Measurements from ENCODE around the gene AIFM2. TPM values are rescaled to one million over a fixed set of nuclear protein-coding genes. Genes with fewer than 3 reads are reported as not detected.
"Not testable (repeated sequence)": the region's sequence is repeated elsewhere in the genome, so short reads cannot be mapped to it uniquely, and the experiment has no call there.

The AIFM2 gene
- total RNA-seq, 8 experiments from 2014 or later = 1.5 to 9.6 (median 4.2) TPM

DNA sequence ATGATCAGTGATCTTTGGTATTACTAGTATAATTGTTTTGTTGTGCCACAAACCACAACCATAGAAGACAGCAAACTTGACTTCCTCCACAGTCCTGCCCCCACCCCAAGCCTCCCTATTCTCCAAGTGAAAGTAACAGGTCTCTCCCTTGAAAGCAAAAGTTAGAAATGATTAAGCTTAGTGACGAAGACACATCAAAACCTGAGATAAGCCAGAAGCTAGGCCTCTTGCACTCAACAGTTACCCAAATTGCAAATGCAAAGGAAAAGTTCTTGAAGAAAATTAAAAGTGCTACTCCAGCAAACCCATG lies 30.2 kb upstream of the AIFM2 start:
- H3K4me3 ChIP-seq = no peak overlapping the region
- H3K4me1 ChIP-seq (replicated peaks in 1 of 2) = no peaks in the 10 kb centered on the region
- in situ Hi-C loops (cut with MboI; ENCODE audit: low pct_unique_long_range_greater_than_20kb in 2 of 9, low sequenced_read_pairs in 9 of 9, unreplicated experiment in 9 of 9) = no loop called here
- 50 to 100% (median 86%) methylated on average over 1 of the region's 1 CpG; no CpG with 5 or more reads in 3 of the 10 experiments for WGBS, 10 experiments
- no peak for ATAC-seq (replicated peaks in 6 of 8)
- no peak overlapping the region for H3K27ac ChIP-seq

DNA sequence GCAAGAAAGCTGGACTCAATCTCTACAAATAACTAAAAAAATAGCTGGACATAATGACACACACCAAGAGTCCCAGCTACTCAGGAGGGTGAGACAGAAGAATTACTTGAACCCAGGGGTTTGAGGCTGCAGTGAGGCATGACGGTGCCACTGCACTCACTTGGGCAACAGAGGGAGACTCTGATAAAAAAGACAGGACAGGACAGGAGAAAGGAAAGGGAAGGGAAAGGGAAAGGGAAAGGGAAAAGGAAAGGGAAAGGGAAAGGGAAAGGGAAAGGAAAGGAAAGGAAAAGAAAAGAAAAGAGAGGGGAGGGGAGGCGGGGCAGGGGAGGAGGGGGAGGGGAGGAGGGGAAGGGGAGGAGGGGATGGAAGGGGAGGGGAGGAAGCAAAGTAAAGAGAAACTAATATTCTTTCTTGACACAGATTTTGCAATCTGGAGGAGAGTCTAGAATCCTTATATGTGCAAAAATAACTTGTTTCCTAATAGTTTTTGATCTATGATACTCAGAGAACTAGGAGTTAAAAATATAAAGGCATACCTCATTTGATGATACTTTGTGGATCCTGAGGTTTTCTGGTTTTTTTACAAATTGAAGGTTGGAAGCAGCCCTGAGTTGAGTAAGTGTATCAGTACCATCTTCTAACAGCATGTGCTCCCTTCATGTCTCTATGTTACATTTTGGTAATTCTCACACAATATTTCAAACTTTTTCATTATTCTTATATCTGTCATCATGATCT lies 29.7 kb upstream of the AIFM2 start:
- in situ Hi-C loops (cut with MboI; ENCODE audit: low pct_unique_long_range_greater_than_20kb in 2 of 9, low sequenced_read_pairs in 9 of 9, unreplicated experiment in 9 of 9) = no loop called here
- H3K4me3 ChIP-seq = no peak overlapping the region
- no peak overlapping the region for H3K27ac ChIP-seq
- no peak for ATAC-seq (replicated peaks in 6 of 8)
- H3K4me1 ChIP-seq (replicated peaks in 1 of 2) = no peaks in the 10 kb centered on the region
- 71 to 100% (median 92%) methylated on average over 1 of the region's 2 CpGs; no CpG with 5 or more reads in 6 of the 10 experiments for WGBS, 10 experiments

DNA sequence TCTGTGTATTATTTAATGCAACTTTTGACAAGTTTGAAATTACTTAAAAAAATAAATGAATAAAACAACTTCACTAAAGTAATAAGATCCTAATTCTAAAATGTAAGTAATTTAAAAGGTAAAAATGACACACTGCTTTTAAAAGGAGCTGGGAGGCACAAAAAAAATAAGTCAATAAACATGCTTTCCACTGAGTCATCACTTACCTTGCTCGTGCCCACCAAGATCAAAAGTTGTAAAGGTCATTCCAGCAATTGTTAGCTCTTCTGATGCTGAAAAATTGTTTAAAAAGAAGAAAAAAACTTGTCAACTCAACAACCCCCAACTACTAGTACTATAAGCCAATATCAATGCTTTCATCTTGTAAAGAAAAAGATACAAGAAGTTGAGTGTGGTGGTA lies 28.2 kb upstream of the AIFM2 start:
- ATAC-seq (replicated peaks in 6 of 8) = no peak
- no peaks in the 10 kb centered on the region for H3K4me1 ChIP-seq (replicated peaks in 1 of 2)
- H3K27ac ChIP-seq = no peak overlapping the region
- no peak overlapping the region for H3K4me3 ChIP-seq
- WGBS, 10 experiments = 45 to 100% (median 86%) methylated on average over 1 of the region's 1 CpG; no CpG with 5 or more reads in 3 of the 10 experiments
- in situ Hi-C loops (cut with MboI; ENCODE audit: low pct_unique_long_range_greater_than_20kb in 2 of 9, low sequenced_read_pairs in 9 of 9, unreplicated experiment in 9 of 9) = no loop called here

DNA sequence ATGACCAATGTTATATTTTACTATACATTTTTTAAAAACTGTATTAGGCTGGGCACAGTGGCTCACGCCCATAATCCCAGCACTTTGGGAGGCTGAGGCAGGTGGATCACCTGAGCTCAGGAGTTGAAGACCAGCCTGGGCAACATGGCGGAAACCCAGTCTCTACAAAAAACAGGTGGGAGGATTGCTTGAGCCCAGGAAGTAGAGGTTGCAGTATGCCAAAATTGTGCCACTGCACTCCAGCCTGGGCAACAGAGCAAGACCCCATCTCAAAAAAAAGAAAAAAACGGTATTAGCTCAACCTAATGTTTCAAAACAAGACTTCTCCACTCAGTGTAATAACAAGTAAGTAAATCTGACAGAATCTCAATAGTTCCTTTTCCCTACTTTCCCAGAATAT lies 26.7 kb upstream of the AIFM2 start:
- H3K27ac ChIP-seq; H3K4me1 ChIP-seq (replicated peaks in 1 of 2); in situ Hi-C loops (cut with MboI; ENCODE audit: low pct_unique_long_range_greater_than_20kb in 2 of 9, low sequenced_read_pairs in 9 of 9, unreplicated experiment in 9 of 9); H3K4me3 ChIP-seq; ATAC-seq (replicated peaks in 6 of 8): not testable (repeated sequence)
- 40 to 100% (median 74%) methylated on average over 1 to 3 of the region's 3 CpGs; no CpG with 5 or more reads in 2 of the 10 experiments for WGBS, 10 experiments

DNA sequence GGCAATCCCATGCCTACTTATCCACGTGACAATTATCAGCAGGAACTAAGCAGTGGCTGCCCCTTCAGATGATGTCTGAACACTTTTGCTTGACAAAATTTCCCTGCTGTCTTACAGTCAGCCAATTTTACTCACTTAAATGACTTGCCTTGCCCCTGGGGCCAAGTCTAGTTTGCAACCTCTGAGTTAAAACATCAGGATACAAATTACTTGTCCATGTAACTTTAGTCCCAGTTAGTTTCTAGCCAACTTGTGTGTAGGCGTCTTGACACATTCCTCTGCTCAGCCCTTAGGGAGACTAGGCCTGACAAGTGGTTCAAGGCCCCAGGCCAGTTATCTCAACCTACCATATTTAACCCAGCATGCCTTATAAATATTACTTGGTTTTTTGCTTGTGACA lies 25.5 kb upstream of the AIFM2 start:
- in situ Hi-C loops (cut with MboI; ENCODE audit: low pct_unique_long_range_greater_than_20kb in 2 of 9, low sequenced_read_pairs in 9 of 9, unreplicated experiment in 9 of 9) = no loop called here

DNA sequence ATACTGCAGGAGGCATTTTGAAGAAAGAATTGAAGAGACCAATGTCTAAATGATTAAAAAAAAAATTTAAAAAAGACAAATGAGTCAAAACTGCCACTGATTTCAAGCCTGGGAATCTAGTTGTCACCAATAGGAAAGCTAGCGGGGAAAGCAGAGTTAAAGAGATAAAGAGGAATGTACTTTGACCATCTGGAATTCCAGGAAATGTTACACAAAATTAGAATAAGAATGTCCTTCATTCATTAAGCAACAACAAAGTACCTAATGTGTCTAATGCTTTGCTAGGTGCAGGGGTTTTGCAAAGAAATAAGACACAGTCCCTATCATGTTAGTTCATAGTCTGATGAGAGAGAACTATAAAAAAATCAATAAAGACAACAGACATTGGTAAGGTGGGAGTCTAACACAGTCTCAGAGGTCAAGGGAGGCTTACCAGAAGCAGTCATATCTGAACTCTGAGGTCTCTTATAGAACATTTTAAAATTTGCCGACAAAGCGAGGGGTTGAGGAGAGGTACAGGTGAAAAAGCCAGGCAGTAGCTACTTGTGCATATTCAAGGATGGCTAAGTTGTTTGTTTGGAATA lies 22.7 kb upstream of the AIFM2 start:
- no peak for ATAC-seq (replicated peaks in 6 of 8)
- in situ Hi-C loops (cut with MboI; ENCODE audit: low pct_unique_long_range_greater_than_20kb in 2 of 9, low sequenced_read_pairs in 9 of 9, unreplicated experiment in 9 of 9) = no loop called here
- WGBS, 10 experiments = 36 to 100% (median 77%) methylated on average over 1 to 3 of the region's 3 CpGs
- H3K4me3 ChIP-seq = no peak overlapping the region
- H3K27ac ChIP-seq = no peak overlapping the region
- peaks cover 0 to 2% of the 10 kb centered on the region in 2 donors for H3K4me1 ChIP-seq (replicated peaks in 1 of 2)

More for the DNA sequence above, 25.5 kb upstream of the AIFM2 start:
- H3K4me1 ChIP-seq (replicated peaks in 1 of 2) = peaks cover 0 to 2% of the 10 kb centered on the region in 2 donors
- no peak overlapping the region for H3K4me3 ChIP-seq
- WGBS, 10 experiments = 40 to 100% (median 89%) methylated on average over 1 to 2 of the region's 2 CpGs; no CpG with 5 or more reads in 2 of the 10 experiments
- no peak overlapping the region for H3K27ac ChIP-seq
- no peak for ATAC-seq (replicated peaks in 6 of 8)

DNA sequence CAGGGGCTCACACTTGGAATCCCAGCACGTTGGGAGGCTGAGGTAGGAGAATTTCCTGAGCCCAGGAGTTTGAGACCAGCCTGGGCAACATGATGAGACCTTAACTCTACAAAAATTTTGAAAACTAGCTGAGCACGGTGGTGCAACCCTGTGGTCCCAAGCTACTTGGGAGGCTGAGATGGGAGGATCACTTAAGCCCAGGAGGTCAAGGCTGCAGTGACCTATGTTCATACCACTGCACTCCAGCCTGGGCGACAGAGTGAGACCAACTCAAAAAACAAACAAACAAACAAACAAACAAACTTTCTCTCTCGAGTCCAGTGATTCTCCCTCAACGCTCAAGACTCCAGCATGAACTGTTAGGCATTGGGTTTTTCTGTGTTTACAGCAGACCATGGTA lies 15.9 kb upstream of the AIFM2 start:
- no peak overlapping the region for H3K4me3 ChIP-seq
- peaks cover 13% of the 10 kb centered on the region in 2 donors for H3K4me1 ChIP-seq (replicated peaks in 1 of 2)
- in situ Hi-C loops (cut with MboI; ENCODE audit: low pct_unique_long_range_greater_than_20kb in 2 of 9, low sequenced_read_pairs in 9 of 9, unreplicated experiment in 9 of 9) = no loop called here
- WGBS, 10 experiments = 67 to 100% (median 96%) methylated on average over 1 to 5 of the region's 5 CpGs; no CpG with 5 or more reads in 4 of the 10 experiments
- no peak for ATAC-seq (replicated peaks in 6 of 8)
- no peak overlapping the region for H3K27ac ChIP-seq

DNA sequence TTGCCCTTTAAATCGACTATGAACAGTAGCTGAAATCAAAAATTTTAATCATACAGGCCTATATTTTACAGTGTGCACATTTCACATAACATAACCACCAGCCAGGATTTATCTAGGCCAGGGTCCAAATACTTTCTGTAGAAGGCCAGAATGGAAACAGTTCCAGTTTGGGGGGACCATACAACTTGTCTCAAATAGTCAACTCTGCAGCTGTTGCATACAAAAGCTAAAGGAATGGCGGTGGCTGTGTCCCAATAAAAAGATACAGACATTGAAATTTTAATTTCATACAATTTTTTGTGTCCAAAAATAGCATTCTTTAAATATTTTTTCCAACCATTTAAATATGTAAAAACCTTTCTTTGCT lies 14.6 kb upstream of the AIFM2 start:
- peak overlapping the region; percentile 26 to 57 (median 32) for H3K4me3 ChIP-seq
- H3K4me1 ChIP-seq (replicated peaks in 1 of 2) = peaks cover 13% of the 10 kb centered on the region in 2 donors
- in situ Hi-C loops (cut with MboI; ENCODE audit: low pct_unique_long_range_greater_than_20kb in 2 of 9, low sequenced_read_pairs in 9 of 9, unreplicated experiment in 9 of 9) = no loop called here
- H3K27ac ChIP-seq = peak overlapping the region; percentile 32 to 39
- no peak for ATAC-seq (replicated peaks in 6 of 8)
- WGBS, 10 experiments = 0 to 37% (median 6%) methylated on average over 1 to 2 of the region's 2 CpGs; no CpG with 5 or more reads in 3 of the 10 experiments

DNA sequence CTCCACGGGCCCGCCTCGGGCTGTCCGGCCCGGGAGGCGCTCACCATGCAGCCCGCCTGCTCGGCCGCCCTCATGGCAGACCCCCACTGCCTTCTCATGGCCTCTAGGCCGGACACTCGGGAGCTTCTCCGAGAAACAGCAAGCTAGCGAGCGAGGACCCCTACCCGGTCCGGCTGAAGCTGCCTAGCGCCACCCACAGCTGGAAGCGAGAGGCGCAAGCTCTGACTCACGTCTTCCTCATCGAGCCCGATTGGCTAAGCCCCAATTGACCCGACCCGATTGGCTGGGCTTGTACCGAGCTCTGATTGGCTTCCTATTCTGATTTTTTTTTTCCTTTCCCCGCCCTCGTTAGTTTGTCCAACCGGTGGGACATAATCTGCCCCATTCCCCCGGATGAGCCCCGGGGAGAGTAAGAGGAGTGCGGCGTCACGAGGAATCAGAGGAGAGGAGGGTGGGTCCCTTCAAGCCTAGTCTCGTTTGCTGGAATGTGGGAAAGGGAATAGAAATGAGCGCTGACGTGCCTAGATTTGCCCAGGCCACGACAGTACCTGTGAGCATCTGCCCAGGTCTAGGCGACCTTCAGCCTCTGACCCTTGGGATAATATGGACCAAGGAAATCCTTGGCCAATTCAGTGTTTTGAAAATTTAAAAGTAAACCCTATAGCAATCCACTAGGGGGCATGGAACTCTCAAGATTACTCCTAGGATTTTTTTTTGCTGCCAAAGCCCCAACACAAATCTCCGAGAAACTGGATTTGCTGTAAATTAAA lies 14.0 kb upstream of the AIFM2 start, which contains the start of gene TYSND1:
Gene TYSND1, minus strand, starts transcription at position 212 of the 770 bp plus-strand sequence. Its CDS starts 114 bp downstream, at position 98.
- peak within 1 kb of the TSS; percentile 40 to 57 (median 54) for H3K4me3 ChIP-seq
- peak within 1 kb of the TSS; percentile 83 to 86 for H3K27ac ChIP-seq
- peak; percentile 70 to 95 (median 90) for ATAC-seq (replicated peaks in 6 of 8)
- peaks cover 13% of the 10 kb centered on the region in 2 donors for H3K4me1 ChIP-seq (replicated peaks in 1 of 2)
- 0 to 17% (median 3%) methylated on average over 2 to 17 of the region's 39 CpGs; no CpG with 5 or more reads in 2 of the 10 experiments for WGBS, 10 experiments
- in situ Hi-C loops (cut with MboI; ENCODE audit: low pct_unique_long_range_greater_than_20kb in 2 of 9, low sequenced_read_pairs in 9 of 9, unreplicated experiment in 9 of 9) = no loop called here

DNA sequence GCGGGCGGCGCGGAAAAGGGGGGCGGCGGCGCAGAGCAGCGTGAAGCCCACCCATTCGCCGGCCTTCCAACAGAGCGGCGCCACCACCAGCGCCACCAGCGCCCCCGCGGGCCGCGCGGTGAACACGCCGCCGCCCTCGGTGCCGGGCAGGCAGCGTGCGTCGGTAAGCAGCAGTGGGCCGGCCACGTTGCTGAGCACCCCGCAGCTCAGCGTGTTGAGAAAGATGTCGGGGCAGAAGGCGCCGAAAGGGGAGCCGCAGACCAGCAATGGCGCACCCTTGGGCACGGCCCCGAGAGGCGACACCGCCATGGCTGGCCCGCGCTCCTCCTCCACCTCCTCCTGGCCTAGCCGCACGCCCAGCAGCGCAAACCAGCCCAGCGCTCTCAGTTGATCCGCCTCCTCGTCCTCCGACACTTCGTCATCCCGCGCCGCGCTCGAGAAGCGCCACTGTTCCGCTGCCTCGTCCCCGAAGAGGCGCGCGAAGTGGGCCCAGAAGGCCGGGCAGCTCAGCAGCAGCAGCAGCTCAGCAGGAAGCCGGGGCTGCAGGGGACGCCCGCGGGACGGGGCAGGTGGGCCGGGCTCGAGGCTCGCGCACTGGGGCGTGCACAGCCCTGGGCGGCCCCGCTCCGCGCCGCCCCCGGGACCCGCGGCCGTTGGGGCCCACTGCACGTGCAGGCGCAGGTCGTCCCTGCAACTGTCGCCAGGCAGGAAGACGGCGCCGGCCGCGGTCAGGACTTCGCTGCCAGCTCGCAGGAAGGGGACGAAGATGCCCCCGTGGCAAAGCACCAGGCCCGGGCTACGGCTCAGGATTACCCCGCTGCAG lies 13.3 kb upstream of the AIFM2 start:
- in situ Hi-C loops (cut with MboI; ENCODE audit: low pct_unique_long_range_greater_than_20kb in 2 of 9, low sequenced_read_pairs in 9 of 9, unreplicated experiment in 9 of 9) = no loop called here
- peak overlapping the region; percentile 83 to 86 for H3K27ac ChIP-seq

DNA sequence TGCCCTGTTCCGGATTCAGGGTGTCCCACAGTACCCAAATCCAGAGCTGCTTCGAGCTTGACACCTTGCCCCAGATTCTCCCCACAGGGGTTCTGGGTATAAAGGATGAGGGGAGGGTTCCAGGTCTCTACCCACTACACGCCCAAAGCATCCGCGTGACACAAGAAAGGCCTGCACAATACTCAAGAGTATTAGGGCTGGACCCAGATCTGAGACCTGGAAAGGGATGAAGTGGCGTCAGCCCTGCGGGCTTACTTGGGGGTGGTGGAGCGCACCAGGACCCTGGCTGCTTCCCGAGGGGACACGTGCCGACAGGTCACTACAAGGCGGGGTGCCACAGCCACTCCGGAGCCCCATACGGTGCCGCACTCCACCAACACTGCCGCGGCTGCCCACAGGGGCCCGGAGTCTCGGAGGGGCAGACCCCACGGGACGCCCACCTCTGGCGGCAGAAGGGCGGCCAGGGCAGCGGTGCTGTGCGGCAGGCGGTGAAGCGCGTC lies 12.6 kb upstream of the AIFM2 start:
- Histone ChIP-seq H3K4me1 (replicated peaks in 1 of 2) (peaks cover 13% of the 10 kb centered on the region in 2 donors), H3K4me3 (peak overlapping the region; percentile 40 to 57 (median 54)), H3K27ac (peak overlapping the region; percentile 83 to 86)
- ATAC-seq (replicated peaks in 6 of 8) = peak in 2 of 8 experiments; percentile 2 to 4
- 4 to 100% (median 70%) methylated on average over 1 to 5 of the region's 28 CpGs; no CpG with 5 or more reads in 4 of the 10 experiments for WGBS, 10 experiments
- in situ Hi-C loops (cut with MboI; ENCODE audit: low pct_unique_long_range_greater_than_20kb in 2 of 9, low sequenced_read_pairs in 9 of 9, unreplicated experiment in 9 of 9) = no loop called here

More for the DNA sequence above, 13.3 kb upstream of the AIFM2 start:
- peak overlapping the region; percentile 40 to 57 (median 54) for H3K4me3 ChIP-seq
- peaks cover 13% of the 10 kb centered on the region in 2 donors for H3K4me1 ChIP-seq (replicated peaks in 1 of 2)
- WGBS, 10 experiments = 0% methylated on average over 1 to 6 of the region's 98 CpGs; no CpG with 5 or more reads in 6 of the 10 experiments
- peak; percentile 48 to 63 (median 54) for ATAC-seq (replicated peaks in 6 of 8)

Measured in motor neuron (in vitro differentiated cells).